ENCODE results near the gene PICK1.

GRCh38 chr22:38104084-38104483 lies 46.9 kb downstream of the PICK1 start:
- TF ChIP-seq CTCF (IDR thresholded peaks at IDR 0.05) (peak; percentile 47), EZH2phosphoT487 (IDR thresholded peaks at IDR 0.05) (no peak), EZH2 (IDR thresholded peaks at IDR 0.05) (no peak)

Data from neural progenitor cell (in vitro differentiated cells).